HL-60 (cell line): ENCODE results near the gene CNTNAP2.

ENCODE experiments used
- DNase-seq, 2 experiments: peaks; one replicate each; pipeline ENCODE4 v3.0.0-alpha.2; 2010 to 2020; ENCODE audit warnings: low read depth in 1 of 2, low spot score in 1 of 2
- H3K27ac ChIP-seq: fragments of 250-450 bp; sonication (Bioruptor Pico); replicated peaks from 2 replicates; pipeline ENCODE4 v1.5.1; 2020; ENCODE audit warnings: mild to moderate bottlenecking, moderate library complexity
- H3K27me3 ChIP-seq: fragments of 250-450 bp; sonication (Bioruptor Pico); 2 replicates; pipeline ENCODE4 v1.5.1; 2021; ENCODE audit warnings: mild to moderate bottlenecking, moderate library complexity; ENCODE audit not compliant: insufficient read depth, poor library complexity, severe bottlenecking
- H3K4me3 ChIP-seq: replicated peaks from 2 replicates; pipeline ENCODE4 v1.5.1; 2011; ENCODE audit warnings: mild to moderate bottlenecking, control low read depth, low read length; ENCODE audit not compliant: insufficient read depth
- GABPA ChIP-seq: IDR thresholded peaks from 2 replicates; pipeline ENCODE4 v1.6.1; 2012; ENCODE audit warnings: low read depth
- POLR2AphosphoS5 ChIP-seq: IDR thresholded peaks from 2 replicates; pipeline ENCODE4 v1.6.1; 2012; ENCODE audit warnings: low read depth
- SPI1 ChIP-seq: IDR thresholded peaks from 2 replicates; pipeline ENCODE4 v1.6.1; 2012; ENCODE audit warnings: low read depth, mild to moderate bottlenecking, borderline replicate concordance
- TF ChIP-seq, protein P1 (sequence below): IDR thresholded peaks from 2 replicates; pipeline ENCODE4 v1.6.1; 2012; ENCODE audit warnings: low read depth; ENCODE audit not compliant: insufficient replicate concordance
- TF ChIP-seq, protein P2 (sequence below): IDR thresholded peaks from one replicate; pipeline ENCODE4 v1.5.1; 2011; ENCODE audit warnings: low read length, control low read depth, inconsistent platforms; ENCODE audit not compliant: insufficient read depth

The CNTNAP2 gene

DNA sequence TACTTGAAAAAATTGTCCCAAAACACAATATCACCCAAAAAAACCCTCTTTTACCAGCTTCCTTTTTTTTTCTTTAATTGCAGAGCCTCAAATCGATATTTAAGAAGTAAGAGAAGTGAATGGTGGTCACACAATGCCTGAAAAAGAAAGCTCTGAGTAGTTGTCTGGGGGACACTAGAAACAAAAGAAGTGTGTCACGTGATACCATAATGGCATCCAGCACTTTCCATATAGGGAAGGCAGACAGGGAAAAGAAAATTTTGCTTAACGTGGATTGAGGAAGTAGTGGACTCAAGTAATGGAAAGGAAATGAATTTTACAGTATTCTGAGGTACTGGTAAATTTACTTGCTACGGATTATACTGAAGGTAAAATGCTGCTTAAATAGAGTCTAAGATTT is 1708.1 kb downstream of the CNTNAP2 start:
- Histone ChIP-seq H3K27ac (no peak overlapping the region), H3K4me3 (no peak overlapping the region), H3K27me3 (no peaks in the 10 kb centered on the region)
- DNase-seq, result no peak
- TF ChIP-seq, protein P1, sequence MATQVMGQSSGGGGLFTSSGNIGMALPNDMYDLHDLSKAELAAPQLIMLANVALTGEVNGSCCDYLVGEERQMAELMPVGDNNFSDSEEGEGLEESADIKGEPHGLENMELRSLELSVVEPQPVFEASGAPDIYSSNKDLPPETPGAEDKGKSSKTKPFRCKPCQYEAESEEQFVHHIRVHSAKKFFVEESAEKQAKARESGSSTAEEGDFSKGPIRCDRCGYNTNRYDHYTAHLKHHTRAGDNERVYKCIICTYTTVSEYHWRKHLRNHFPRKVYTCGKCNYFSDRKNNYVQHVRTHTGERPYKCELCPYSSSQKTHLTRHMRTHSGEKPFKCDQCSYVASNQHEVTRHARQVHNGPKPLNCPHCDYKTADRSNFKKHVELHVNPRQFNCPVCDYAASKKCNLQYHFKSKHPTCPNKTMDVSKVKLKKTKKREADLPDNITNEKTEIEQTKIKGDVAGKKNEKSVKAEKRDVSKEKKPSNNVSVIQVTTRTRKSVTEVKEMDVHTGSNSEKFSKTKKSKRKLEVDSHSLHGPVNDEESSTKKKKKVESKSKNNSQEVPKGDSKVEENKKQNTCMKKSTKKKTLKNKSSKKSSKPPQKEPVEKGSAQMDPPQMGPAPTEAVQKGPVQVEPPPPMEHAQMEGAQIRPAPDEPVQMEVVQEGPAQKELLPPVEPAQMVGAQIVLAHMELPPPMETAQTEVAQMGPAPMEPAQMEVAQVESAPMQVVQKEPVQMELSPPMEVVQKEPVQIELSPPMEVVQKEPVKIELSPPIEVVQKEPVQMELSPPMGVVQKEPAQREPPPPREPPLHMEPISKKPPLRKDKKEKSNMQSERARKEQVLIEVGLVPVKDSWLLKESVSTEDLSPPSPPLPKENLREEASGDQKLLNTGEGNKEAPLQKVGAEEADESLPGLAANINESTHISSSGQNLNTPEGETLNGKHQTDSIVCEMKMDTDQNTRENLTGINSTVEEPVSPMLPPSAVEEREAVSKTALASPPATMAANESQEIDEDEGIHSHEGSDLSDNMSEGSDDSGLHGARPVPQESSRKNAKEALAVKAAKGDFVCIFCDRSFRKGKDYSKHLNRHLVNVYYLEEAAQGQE, result no peak
- TF ChIP-seq SPI1 (no peak), POLR2AphosphoS5 (no peak), GABPA (no peak)

DNA sequence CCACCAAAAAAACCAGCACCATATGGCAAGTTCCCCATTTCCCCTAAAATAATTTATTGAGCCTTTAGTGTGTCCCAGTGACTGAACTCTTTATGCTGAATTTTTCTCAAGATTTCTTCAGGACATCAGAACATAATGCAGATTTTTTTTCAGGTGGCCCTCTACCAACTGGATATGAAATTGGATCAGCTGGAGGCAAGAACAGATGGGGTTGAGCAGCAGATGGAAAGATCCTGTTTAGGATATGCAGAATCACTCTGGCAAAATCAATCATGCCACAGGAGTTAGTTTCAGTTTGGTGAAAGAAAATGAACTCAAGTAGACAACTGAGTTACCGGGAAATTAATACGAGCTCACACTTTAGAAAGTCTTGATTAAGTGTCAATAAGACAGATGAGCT is 1712.4 kb downstream of the CNTNAP2 start:
- H3K27ac ChIP-seq, result no peak overlapping the region
- no peak overlapping the region for H3K4me3 ChIP-seq
- TF ChIP-seq GABPA (no peak), SPI1 (no peak), POLR2AphosphoS5 (no peak)
- TF ChIP-seq, protein P2, sequence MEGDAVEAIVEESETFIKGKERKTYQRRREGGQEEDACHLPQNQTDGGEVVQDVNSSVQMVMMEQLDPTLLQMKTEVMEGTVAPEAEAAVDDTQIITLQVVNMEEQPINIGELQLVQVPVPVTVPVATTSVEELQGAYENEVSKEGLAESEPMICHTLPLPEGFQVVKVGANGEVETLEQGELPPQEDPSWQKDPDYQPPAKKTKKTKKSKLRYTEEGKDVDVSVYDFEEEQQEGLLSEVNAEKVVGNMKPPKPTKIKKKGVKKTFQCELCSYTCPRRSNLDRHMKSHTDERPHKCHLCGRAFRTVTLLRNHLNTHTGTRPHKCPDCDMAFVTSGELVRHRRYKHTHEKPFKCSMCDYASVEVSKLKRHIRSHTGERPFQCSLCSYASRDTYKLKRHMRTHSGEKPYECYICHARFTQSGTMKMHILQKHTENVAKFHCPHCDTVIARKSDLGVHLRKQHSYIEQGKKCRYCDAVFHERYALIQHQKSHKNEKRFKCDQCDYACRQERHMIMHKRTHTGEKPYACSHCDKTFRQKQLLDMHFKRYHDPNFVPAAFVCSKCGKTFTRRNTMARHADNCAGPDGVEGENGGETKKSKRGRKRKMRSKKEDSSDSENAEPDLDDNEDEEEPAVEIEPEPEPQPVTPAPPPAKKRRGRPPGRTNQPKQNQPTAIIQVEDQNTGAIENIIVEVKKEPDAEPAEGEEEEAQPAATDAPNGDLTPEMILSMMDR, result no peak
- TF ChIP-seq, protein P1, result no peak
- DNase-seq, result no peak
- no peaks in the 10 kb centered on the region for H3K27me3 ChIP-seq

DNA sequence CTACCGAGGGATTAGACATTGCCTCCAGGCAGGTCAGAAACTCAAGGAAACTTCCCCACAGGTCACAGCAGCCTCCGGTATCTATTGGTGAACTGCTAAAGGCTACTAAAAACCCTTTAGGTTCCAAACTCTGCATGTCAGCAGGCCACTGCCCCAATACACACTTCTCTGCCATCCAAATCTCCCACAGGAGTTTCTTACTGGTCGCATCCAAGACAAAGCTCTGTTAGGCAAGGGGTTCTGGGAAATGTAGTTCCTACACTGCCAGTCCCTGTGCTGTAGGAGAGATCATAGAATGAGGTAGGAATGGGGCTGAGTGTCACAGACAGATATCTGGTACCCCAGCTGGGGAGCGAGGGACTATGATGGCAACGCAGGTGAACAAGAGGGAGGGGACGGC is 1717.0 kb downstream of the CNTNAP2 start:
- TF ChIP-seq, protein P1, result no peak
- TF ChIP-seq POLR2AphosphoS5, result no peak
- TF ChIP-seq GABPA, result no peak
- H3K27me3 ChIP-seq, result no peaks in the 10 kb centered on the region
- H3K4me3 ChIP-seq, result no peak overlapping the region
- no peak overlapping the region for H3K27ac ChIP-seq
- no peak for DNase-seq

DNA sequence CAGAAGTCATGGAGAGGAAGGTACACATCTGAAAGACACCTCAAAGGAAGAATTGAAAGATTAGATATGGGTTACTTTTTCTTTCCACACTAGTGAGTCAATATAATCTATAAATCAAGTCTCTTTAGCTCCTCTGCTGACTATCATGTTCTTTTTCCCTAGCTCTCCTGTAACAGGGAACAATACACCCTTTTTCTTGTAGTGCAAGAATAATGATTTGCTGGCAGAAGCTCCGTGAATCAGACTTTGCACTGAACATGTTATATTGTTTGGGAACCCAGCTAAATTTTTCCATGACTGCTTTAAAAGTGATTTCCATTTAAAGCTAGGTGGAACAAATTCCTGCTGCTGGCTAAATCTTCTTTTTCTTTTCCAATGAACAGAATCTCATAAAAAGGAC is 1717.4 kb downstream of the CNTNAP2 start:
- Histone ChIP-seq H3K27ac (no peak overlapping the region), H3K27me3 (no peaks in the 10 kb centered on the region), H3K4me3 (no peak overlapping the region)
- TF ChIP-seq, protein P2, result no peak
- no peak for DNase-seq
